Thymus (tissue), 11 donors: Measurements from ENCODE around the gene TBX3. TPM values are rescaled to one million over a fixed set of nuclear protein-coding genes. Genes with fewer than 3 reads are reported as not detected.

Experiments used
- DNase-seq, 9 donors: peaks; one replicate each; pipeline ENCODE4 v3.0.0-alpha.2; 2013; ENCODE audit warnings: low spot score in 9 of 9, low read depth in 6 of 9, missing footprints in 1 of 9
- H3K27ac ChIP-seq, 2 donors: one replicate each; pipeline ENCODE4 v1.5.1; 2013; ENCODE audit warnings: control low read depth in 1 of 2, low read depth in 1 of 2, low read length in 1 of 2, mild to moderate bottlenecking in 1 of 2, moderate library complexity in 1 of 2
- H3K27me3 ChIP-seq, 2 donors: one replicate each; pipeline ENCODE4 v1.5.1; 2013; ENCODE audit warnings: low read length in 1 of 2; ENCODE audit not compliant: control insufficient read depth in 2 of 2, insufficient read depth in 1 of 2
- H3K36me3 ChIP-seq, 2 donors: one replicate each; pipeline ENCODE4 v1.5.1; 2013; ENCODE audit warnings: low read length in 1 of 2, mild to moderate bottlenecking in 1 of 2, moderate library complexity in 1 of 2; ENCODE audit not compliant: control insufficient read depth in 2 of 2, insufficient read depth in 2 of 2
- H3K4me1 ChIP-seq, 2 donors: one replicate each; pipeline ENCODE4 v1.5.1; 2013; ENCODE audit warnings: low read length in 2 of 2; ENCODE audit not compliant: control insufficient read depth in 2 of 2, insufficient read depth in 2 of 2
- H3K4me3 ChIP-seq, 2 donors: one replicate each; pipeline ENCODE4 v1.5.1; 2013; ENCODE audit warnings: low read length in 2 of 2, control low read depth in 1 of 2, mild to moderate bottlenecking in 1 of 2
- H3K9me3 ChIP-seq, 2 donors: one replicate each; pipeline ENCODE4 v1.5.1; 2013; ENCODE audit warnings: low read length in 1 of 2, mild to moderate bottlenecking in 1 of 2; ENCODE audit not compliant: control insufficient read depth in 2 of 2, insufficient read depth in 1 of 2
- WGBS: extraction: QIAGEN DNeasy Blood & Tissue Kit; methylation state at CpG from one replicate; pipeline ENCODE4 v1.1.7; 2013; 5-methylcytosine and 5-hydroxymethylcytosine counted together
- polyA plus RNA-seq: library from polyadenylated mRNA; stranded (reverse); fragments of 200-250 nt; gene quantifications from one replicate; pipeline ENCODE4 v1.2.3, GENCODE V29; 2013
- total RNA-seq: library from RNA; stranded (reverse); fragments of 120-200 nt; gene quantifications from one replicate; pipeline ENCODE4 v1.2.4, GENCODE V29; 2013
- donor health status: healthy.

Gene TBX3
- total and polyA plus RNA-seq, 2 donors: 1.4 to 3.9 TPM

GRCh38 chr12:114656906-114657596, 26.9 kb downstream of the TBX3 start:
- 85% methylated on average over 8 of the region's 8 CpGs for WGBS
- Histone ChIP-seq H3K27ac (no peak overlapping the region), H3K9me3 (no peaks in the 10 kb centered on the region), H3K4me3 (no peak overlapping the region), H3K4me1 (no peaks in the 10 kb centered on the region), H3K27me3 (peaks cover 4 to 8% of the 10 kb centered on the region in 2 donors), H3K36me3 (no peaks in the 10 kb centered on the region)
- DNase-seq: no peak

DNA sequence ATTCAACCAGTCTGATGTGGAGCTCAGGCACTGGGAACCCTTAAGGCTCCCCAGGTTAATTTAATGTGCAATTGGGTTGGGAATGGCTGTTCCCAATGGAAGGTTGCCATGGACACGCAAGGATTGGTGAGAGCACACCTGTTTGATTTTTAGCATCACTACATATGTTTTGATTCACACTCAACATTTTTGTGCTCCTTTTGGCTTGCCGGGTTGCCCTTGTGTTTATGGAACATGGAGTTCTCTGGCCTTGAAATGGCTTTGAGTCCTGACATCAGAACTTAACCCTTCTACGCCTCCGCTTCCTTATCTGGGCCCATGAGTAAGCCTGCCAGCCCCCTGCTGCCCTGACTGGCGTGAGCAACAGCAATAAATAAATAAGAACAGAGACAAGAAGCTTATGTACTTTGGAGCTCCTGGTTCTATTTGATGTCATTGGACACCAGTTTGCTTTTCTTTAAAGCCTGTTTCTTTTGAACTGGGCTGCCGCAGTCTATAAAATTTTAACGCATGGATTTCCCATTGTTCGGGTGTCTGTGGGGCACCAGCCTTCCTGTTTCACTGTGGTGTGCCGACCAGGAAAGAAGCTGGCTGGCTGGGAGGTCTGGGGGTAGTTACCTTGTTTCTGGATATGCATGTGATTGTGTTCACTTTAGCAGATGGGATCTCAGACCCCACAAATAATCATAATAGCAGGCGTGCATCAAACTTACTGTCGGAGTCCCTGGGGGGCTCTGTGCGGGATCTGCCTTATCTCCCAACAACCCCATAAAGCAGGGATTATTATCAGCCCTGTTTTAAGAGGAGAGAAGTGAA, 27.8 kb downstream of the TBX3 start:
- no peak overlapping the region for H3K27ac ChIP-seq
- H3K9me3 ChIP-seq: no peaks in the 10 kb centered on the region
- WGBS: 55% methylated on average over 12 of the region's 12 CpGs
- no peaks in the 10 kb centered on the region for H3K36me3 ChIP-seq
- no peak overlapping the region for H3K4me3 ChIP-seq
- H3K4me1 ChIP-seq: no peaks in the 10 kb centered on the region
- H3K27me3 ChIP-seq: peaks cover 4 to 8% of the 10 kb centered on the region in 2 donors
- DNase-seq: no peak

DNA sequence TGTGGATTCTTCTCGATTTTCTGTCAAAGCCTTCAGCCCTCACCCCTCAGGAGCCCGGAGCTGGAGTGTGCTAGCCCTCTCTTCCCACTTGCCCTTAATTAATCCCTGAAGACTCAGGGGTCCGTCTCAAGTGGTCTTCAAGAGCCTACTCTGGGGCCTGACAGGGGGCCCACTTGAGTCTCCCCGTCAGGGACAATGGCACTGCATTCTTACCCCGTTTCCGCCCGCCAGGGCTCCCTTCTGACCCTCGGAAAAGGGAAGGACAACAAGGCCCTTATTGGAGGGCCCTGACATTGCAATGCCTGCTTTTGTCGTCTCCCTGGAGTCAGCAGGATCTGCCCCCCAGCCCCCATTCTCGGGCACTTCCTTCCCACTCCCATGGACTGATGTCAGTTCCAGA, 34.4 kb downstream of the TBX3 start:
- Histone ChIP-seq H3K27ac (no peak overlapping the region), H3K27me3 (no peaks in the 10 kb centered on the region), H3K4me1 (no peaks in the 10 kb centered on the region), H3K4me3 (no peak overlapping the region), H3K9me3 (no peaks in the 10 kb centered on the region), H3K36me3 (no peaks in the 10 kb centered on the region)
- 45% methylated on average over 10 of the region's 10 CpGs for WGBS
- DNase-seq: no peak

GRCh38 chr12:114648711-114649110, 35.3 kb downstream of the TBX3 start:
- Histone ChIP-seq H3K4me3 (no peak overlapping the region), H3K36me3 (no peaks in the 10 kb centered on the region), H3K9me3 (no peaks in the 10 kb centered on the region), H3K27ac (no peak overlapping the region), H3K27me3 (no peaks in the 10 kb centered on the region), H3K4me1 (no peaks in the 10 kb centered on the region)
- WGBS: 96% methylated on average over 3 of the region's 3 CpGs
- DNase-seq: no peak

- Histone ChIP-seq H3K36me3 (no peaks in the 10 kb centered on the region), H3K27ac (no peak overlapping the region), H3K9me3 (no peaks in the 10 kb centered on the region), H3K4me1 (no peaks in the 10 kb centered on the region), H3K4me3 (no peak overlapping the region), H3K27me3 (no peaks in the 10 kb centered on the region)
- 68% methylated on average over 6 of the region's 6 CpGs for WGBS
- no peak for DNase-seq
These were observed 45.1 kb downstream of the TBX3 start for GRCh38 chr12:114638790-114639435.

GRCh38 chr12:114636723-114637480, 47.1 kb downstream of the TBX3 start:
- H3K4me3 ChIP-seq: no peak overlapping the region
- DNase-seq: no peak
- H3K9me3 ChIP-seq: no peaks in the 10 kb centered on the region
- no peak overlapping the region for H3K27ac ChIP-seq
- H3K4me1 ChIP-seq: no peaks in the 10 kb centered on the region
- 62% methylated on average over 15 of the region's 15 CpGs for WGBS
- no peaks in the 10 kb centered on the region for H3K36me3 ChIP-seq
- no peaks in the 10 kb centered on the region for H3K27me3 ChIP-seq

GRCh38 chr12:114631242-114631641, 52.7 kb downstream of the TBX3 start:
- Histone ChIP-seq H3K36me3 (no peaks in the 10 kb centered on the region), H3K4me3 (no peak overlapping the region), H3K27me3 (no peaks in the 10 kb centered on the region), H3K9me3 (no peaks in the 10 kb centered on the region), H3K27ac (no peak overlapping the region), H3K4me1 (no peaks in the 10 kb centered on the region)
- 76% methylated on average over 7 of the region's 7 CpGs for WGBS
- no peak for DNase-seq

DNA sequence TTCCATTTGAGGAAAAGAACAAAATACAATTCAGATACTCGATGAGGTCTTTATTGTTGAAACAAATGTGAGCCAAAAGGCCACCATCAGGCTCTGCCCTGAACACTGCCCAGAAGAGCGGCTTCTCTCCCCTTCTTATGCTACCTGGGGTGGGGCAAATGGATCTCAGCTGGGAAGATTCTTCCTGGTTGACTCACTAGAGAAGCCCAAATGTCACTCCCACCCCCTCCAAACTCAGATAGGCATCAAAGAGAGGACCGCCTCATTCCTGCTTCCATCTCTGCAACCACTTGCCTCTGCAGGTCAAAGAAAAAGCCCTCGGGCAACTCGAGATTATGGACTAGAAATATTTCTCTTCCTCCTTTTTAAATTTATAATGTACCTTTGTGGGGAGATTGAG, 55.8 kb downstream of the TBX3 start:
- DNase-seq: no peak
- Histone ChIP-seq H3K27me3 (no peaks in the 10 kb centered on the region), H3K36me3 (no peaks in the 10 kb centered on the region), H3K4me3 (no peak overlapping the region), H3K9me3 (no peaks in the 10 kb centered on the region), H3K4me1 (no peaks in the 10 kb centered on the region), H3K27ac (no peak overlapping the region)
- WGBS: 58% methylated on average over 5 of the region's 5 CpGs
